HG03558 (cell line): ENCODE results near the gene VOPP1.
"Not testable (repeated sequence)": the region's sequence is repeated elsewhere in the genome, so short reads cannot be mapped to it uniquely, and the experiment has no call there.

Source experiments
- ATAC-seq: cut with Tn5 transposase; IDR thresholded peaks from one replicate; pipeline ENCODE4 v1.9.1; 2021; ENCODE audit warnings: moderate number of reproducible peaks; ENCODE audit not compliant: unreplicated experiment; ENCODE audit errors: extremely low read depth

Gene VOPP1

DNA sequence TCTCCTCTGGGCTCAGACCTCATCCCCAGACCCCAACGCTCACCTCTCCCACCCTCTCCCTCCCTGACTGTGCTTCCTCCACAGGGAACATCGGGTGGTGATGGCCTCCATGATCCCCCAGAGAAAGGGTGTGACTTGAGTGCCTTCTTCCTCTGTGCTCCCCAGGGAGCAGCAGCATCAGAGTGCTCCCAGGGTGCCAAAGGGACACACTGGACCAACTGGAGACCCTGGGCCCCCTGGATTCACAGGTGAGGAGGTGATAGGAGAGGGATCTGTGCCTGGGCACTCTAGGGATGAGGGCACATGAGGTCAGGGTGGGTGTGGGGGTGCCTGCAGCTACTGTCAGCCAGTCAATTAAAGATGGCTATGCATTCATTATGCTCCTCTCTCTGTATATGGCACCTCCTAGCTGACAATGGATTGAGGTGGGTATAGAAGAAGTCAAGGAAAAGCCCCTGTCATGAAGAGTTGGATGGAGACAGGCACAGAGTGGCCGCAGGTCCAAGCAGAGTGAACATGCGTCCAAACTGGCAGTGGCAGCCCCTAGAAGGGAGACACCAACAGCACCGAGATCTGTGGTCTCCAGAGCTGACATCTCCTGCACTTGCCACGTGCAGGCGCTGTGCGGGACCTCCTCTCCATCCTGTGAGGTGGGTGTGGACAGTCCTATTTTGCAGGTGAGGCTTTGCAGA, 15.5 kb upstream of the VOPP1 start:
- no peak for ATAC-seq

DNA sequence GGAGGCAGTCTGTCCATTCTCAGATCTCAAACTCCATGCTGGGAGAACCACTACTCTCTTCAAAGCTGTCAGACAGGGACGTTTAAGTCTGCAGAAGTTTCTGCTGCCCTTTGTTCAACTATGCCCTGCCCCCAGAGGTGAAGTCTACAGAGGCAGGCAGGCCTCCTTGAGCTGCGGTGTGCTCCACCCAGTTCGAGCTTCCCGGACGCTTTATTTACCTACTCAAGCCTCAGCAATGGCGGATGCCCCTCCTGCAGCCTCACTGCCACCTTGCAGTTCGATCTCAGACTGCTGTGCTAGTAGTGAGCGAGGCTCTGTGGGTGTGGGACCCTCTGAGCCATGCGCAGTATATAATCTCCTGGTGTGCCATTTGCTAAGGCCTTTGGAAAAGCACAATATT, 10.4 kb upstream of the VOPP1 start:
- not testable (repeated sequence) for ATAC-seq

- ATAC-seq = no peak
Observed at GRCh38 chr7:55576753-55577152, 4.5 kb upstream of the VOPP1 start.

DNA sequence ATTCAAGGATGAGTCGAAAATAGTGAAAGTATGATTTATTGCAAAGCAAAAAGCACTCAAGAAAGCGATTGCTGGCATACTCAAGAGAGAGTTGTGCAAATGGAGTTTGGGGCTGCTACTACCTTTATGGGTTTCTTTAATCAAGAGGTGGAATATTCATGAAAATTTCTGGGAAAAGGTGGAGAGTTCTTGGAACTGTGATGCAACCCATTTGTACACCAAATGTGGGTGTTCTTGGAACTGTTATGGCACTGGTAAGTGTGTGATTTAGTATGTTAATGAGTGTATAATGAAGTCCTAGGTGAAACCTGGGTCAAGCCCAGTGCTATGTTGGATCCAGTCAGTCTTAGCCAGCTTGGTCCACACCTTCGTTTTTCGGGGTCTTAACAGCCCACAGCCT, 3.4 kb upstream of the VOPP1 start:
- no peak for ATAC-seq

DNA sequence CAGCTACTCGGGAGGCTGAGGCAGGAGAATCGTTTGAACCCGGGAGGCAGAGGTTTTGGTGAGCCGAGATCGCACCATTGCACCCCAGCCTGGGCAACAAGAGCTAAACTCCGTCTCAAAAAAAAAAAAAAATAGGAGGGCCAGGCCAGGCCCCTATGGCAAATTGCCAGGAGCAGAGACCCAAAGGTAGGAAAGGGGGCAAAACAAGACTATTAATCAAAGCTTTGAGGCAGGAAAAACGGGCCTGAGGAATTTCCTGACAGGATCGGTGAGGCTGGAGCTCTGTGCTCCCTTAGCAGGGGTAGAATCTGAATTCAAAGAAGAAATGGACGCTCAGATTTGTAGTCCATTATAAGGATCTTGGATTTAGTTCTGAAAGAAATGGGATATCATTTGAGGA, 2.8 kb upstream of the VOPP1 start:
- no peak for ATAC-seq

DNA sequence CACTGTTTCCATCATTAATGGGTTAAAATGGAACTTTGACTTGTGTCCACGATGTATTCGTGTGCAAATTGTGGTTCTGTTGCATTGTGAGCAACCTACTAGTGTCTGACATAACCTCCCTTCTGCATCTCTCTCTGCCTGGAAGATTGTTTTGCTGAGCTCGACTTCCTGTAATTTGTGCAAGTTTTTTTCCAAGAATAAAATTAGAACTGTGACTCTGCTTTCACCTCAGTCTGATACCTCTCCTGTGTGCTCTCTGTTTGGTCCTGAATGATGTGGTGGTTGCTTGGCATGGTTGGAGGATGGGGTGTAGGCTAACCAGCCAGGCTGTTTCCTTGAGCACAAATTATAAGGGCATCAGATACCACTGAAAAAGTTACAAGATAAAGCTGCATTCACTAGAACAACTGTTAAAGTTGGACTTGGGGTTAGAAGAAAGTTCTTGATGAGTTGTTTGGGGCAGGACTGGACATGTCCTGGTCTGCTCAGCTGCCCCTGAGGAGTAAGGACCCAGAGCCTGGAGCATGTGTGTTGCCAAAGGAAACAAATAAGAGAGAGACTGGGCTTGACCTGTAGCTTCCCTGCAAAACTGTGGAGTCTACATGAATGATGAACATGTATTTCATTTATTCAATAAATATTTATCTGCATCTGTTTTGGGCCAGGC, 1.9 kb upstream of the VOPP1 start:
- ATAC-seq = no peak

- no peak for ATAC-seq
Observed at GRCh38 chr7:55573234-55573900, 1.1 kb upstream of the VOPP1 start.

GRCh38 chr7:55571511-55572377, 558 bp downstream of the VOPP1 start:
- ATAC-seq = no peak

- no peak for ATAC-seq
Observed at GRCh38 chr7:55570939-55571338, 1.4 kb downstream of the VOPP1 start.

DNA sequence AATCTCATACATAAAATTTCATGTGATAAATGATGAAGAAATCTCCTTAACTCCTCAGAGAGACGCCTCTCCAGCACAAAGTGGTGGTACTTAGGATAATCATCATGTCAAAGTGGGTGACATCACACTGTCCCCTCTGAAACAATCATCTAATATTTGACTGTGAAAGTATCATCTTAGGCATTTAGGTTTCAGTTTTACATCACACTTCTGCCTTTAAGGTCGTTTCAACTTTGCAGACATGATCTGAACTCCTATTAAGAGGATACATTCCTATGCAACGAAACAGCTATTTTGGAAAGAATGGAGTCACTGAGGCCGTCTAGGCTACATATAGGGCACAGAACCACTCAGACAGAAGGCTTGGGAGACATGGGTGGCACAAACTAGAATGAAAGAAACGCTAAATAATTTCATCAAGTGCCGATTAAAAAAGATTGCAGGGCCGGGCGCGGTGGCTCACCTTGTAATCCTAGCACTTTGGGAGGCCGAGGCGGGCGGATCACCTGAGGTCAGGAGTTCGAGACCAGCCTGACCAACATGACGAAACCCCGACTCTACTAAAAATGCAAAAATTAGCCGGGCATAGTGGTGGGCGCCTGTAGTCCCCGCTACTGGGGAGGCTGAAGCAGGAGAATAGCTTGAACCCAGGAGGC, 2.0 kb downstream of the VOPP1 start:
- ATAC-seq = peak; percentile 34

- ATAC-seq = no peak
Observed at GRCh38 chr7:55569797-55570196, 2.5 kb downstream of the VOPP1 start.

- ATAC-seq = no peak
Observed at GRCh38 chr7:55569269-55569663, 3.0 kb downstream of the VOPP1 start.

- no peak for ATAC-seq
Observed at GRCh38 chr7:55568613-55569268, 3.6 kb downstream of the VOPP1 start.

DNA sequence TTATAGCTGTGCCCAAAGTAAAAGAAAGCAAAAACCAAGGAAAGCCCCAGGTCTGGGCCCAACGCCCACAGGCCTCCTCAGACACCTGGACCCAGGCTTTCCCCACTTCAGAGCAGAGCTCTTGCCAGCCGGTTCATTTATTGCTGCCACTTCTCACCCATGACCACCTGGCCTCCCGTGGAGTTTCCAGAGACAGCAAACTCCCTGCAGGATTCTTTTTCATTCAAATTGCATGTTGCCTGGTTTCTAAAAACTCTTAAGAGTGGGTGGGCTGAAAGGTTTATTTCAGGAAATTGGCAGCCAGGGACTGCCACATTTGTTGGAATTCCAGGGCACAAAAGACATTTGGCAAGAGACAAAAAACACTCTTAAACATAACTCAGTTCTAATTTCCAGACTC, 4.7 kb downstream of the VOPP1 start:
- no peak for ATAC-seq

DNA sequence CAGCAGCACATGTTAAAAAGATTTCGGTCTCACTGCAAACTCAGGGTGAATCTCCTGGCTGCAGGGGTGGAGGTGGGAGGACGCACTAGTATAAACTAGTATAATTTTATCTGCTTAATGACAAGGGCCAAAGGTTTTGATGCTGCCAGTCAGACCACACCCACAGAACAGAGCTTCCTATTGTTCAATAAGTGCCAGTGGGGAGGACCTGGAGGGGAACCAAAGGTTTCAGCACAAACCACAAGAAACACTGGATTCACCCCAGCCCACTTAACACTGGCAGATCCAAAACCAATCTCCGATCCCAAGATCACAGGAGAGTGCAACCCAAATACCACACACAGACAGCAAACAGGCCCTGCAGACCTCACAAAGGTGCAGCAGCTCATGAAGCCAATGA, 6.6 kb downstream of the VOPP1 start:
- no peak for ATAC-seq

- no peak for ATAC-seq
Observed at GRCh38 chr7:55563596-55564325, 8.5 kb downstream of the VOPP1 start.

DNA sequence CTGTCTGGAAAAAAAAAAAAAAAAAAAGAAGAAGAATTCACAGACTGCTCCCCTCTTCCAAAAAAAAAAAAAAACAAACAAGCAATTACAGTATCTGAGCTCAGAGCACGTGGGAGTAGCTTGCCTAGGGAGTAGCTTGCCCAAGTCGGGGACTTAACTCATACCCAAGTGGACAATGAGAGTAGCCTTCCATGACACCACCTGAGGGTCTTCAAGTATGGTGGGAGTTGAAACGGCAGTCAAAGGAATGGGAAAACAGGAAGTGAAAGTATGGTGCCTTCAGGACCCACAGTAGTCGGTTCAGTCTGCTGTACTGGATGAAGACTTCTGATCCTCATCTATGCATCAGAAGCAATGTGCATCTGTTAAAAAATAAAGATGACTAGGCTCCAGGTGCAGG, 10.6 kb downstream of the VOPP1 start:
- ATAC-seq = no peak

DNA sequence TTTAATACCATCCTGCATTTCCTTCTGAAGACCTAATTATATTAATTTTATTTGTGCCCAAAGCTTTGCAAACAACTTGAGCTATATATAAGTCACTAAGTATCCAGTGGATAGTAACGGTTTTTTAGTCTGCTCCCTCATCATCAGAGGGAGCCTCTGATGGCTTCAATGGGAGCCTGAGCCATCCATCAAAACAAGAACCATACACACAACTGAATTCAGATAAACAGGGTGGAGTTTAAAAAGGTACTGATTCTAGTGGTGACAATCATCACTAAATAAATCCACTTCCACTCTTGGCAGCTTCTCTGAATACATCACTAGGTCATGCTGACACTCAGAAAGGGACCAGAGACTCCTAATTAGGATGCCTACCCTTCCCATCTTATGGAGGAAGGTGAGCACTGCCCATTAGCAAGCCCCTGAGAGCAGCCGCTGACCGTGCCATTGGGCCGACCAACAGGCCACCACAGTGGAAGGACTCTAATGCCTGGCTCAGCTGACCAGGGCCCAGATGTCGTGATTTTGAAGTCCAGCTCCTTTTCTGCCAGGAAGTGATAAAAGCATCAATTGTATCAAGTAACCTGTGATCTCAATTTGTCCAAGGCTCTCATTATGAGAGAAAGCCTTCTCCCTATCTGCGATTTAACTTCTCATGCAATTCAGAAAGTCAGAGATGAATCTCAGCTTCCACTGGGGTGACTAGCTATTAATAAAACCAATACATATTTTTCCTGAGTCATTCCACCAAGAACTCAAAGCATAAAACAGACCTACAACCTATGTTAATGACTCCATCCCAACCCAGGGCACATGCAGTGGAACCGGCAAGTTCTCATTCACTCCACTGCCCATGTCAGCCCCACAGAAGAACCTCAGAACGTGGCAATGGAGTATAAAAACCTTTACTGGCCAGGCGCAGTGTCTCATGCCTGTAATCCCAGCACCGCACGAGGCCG, 13.1 kb downstream of the VOPP1 start:
- ATAC-seq = no peak
